ENCODE measurements around the gene CBS.
A peak's percentile ranks its signal among the peaks of the same experiment; 100 is the strongest.

The CBS gene

GRCh38 chr21:43020177-43020576 is 55.5 kb downstream of the CBS start:
- Histone ChIP-seq H3K27ac (ENCODE audit: low read length) (no peak overlapping the region), H3K4me1 (ENCODE audit: low read length) (peaks cover 11% of the 10 kb centered on the region), H3K4me3 (ENCODE audit: low read length) (no peak overlapping the region), H3K9ac (ENCODE audit: low read length) (no peak overlapping the region), H3K36me3 (replicated peaks; ENCODE audit: low read depth, low read length) (peaks cover 3% of the 10 kb centered on the region), H3K79me2 (ENCODE audit: low read length) (no peaks in the 10 kb centered on the region), H2AFZ (ENCODE audit: low read depth, low read length) (no peak overlapping the region), H3K9me3 (ENCODE audit: insufficient read depth, low read length) (no peaks in the 10 kb centered on the region), H4K20me1 (ENCODE audit: insufficient read depth, low read length) (no peaks in the 10 kb centered on the region), H3K4me2 (ENCODE audit: low read length) (no peak overlapping the region), H3K27me3 (ENCODE audit: low read depth, low read length) (no peaks in the 10 kb centered on the region)
- no peak for TF ChIP-seq EZH2phosphoT487 (IDR thresholded peaks at IDR 0.05; ENCODE audit: low read depth)
- no peak for TF ChIP-seq CTCF (IDR thresholded peaks at IDR 0.05; ENCODE audit: low read depth, low read length)

DNA sequence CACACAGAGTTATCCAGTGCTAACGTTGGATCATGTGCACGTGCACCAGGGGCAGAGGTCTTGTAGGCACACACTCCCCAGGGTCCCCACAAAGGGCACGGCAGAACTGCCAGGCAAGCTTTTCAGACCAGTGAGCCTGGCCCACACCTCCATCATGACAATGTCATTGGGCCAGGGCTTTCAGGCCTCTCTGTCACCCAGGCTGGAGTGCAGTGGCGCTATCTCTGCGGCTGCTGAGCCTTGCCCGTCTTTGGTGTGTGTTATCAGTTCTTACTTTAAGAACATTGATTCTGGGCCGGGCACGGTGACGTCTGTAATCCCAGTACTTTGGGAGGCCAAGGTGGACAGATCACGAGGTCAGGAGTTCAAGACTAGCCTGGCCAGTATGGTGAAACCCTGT is 57.1 kb downstream of the CBS start:
- no peaks in the 10 kb centered on the region for H3K27me3 ChIP-seq (ENCODE audit: low read depth, low read length)
- H3K4me1 ChIP-seq (ENCODE audit: low read length), result peaks cover 11% of the 10 kb centered on the region
- no peak overlapping the region for H2AFZ ChIP-seq (ENCODE audit: low read depth, low read length)
- TF ChIP-seq CTCF (IDR thresholded peaks at IDR 0.05; ENCODE audit: low read depth, low read length), result no peak
- no peak for TF ChIP-seq EZH2phosphoT487 (IDR thresholded peaks at IDR 0.05; ENCODE audit: low read depth)
- H3K9ac ChIP-seq (ENCODE audit: low read length), result no peak overlapping the region
- H4K20me1 ChIP-seq (ENCODE audit: insufficient read depth, low read length), result no peaks in the 10 kb centered on the region
- no peaks in the 10 kb centered on the region for H3K79me2 ChIP-seq (ENCODE audit: low read length)
- no peak overlapping the region for H3K4me2 ChIP-seq (ENCODE audit: low read length)
- H3K36me3 ChIP-seq (replicated peaks; ENCODE audit: low read depth, low read length), result peaks cover 8% of the 10 kb centered on the region
- H3K9me3 ChIP-seq (ENCODE audit: insufficient read depth, low read length), result no peaks in the 10 kb centered on the region
- H3K27ac ChIP-seq (ENCODE audit: low read length), result no peak overlapping the region
- H3K4me3 ChIP-seq (ENCODE audit: low read length), result no peak overlapping the region

- H2AFZ ChIP-seq (ENCODE audit: low read depth, low read length), result no peak overlapping the region
- H3K4me3 ChIP-seq (ENCODE audit: low read length), result no peak overlapping the region
- no peaks in the 10 kb centered on the region for H3K27me3 ChIP-seq (ENCODE audit: low read depth, low read length)
- no peak overlapping the region for H3K27ac ChIP-seq (ENCODE audit: low read length)
- no peaks in the 10 kb centered on the region for H3K79me2 ChIP-seq (ENCODE audit: low read length)
- H4K20me1 ChIP-seq (ENCODE audit: insufficient read depth, low read length), result no peaks in the 10 kb centered on the region
- H3K9ac ChIP-seq (ENCODE audit: low read length), result no peak overlapping the region
- no peak overlapping the region for H3K4me2 ChIP-seq (ENCODE audit: low read length)
- TF ChIP-seq EZH2phosphoT487 (IDR thresholded peaks at IDR 0.05; ENCODE audit: low read depth) (no peak), CTCF (IDR thresholded peaks at IDR 0.05; ENCODE audit: low read depth, low read length) (no peak)
- H3K4me1 ChIP-seq (ENCODE audit: low read length), result peaks cover 11% of the 10 kb centered on the region
- peaks cover 11% of the 10 kb centered on the region for H3K36me3 ChIP-seq (replicated peaks; ENCODE audit: low read depth, low read length)
- no peaks in the 10 kb centered on the region for H3K9me3 ChIP-seq (ENCODE audit: insufficient read depth, low read length)
Measured at GRCh38 chr21:43016728-43017127, 58.9 kb downstream of the CBS start.

GRCh38 chr21:43015906-43016540 is 59.6 kb downstream of the CBS start:
- no peaks in the 10 kb centered on the region for H3K27me3 ChIP-seq (ENCODE audit: low read depth, low read length)
- TF ChIP-seq EZH2phosphoT487 (IDR thresholded peaks at IDR 0.05; ENCODE audit: low read depth) (no peak), CTCF (IDR thresholded peaks at IDR 0.05; ENCODE audit: low read depth, low read length) (no peak)
- no peaks in the 10 kb centered on the region for H4K20me1 ChIP-seq (ENCODE audit: insufficient read depth, low read length)
- peaks cover 13% of the 10 kb centered on the region for H3K36me3 ChIP-seq (replicated peaks; ENCODE audit: low read depth, low read length)
- H3K9ac ChIP-seq (ENCODE audit: low read length), result no peak overlapping the region
- no peak overlapping the region for H3K27ac ChIP-seq (ENCODE audit: low read length)
- no peaks in the 10 kb centered on the region for H3K9me3 ChIP-seq (ENCODE audit: insufficient read depth, low read length)
- H3K4me3 ChIP-seq (ENCODE audit: low read length), result no peak overlapping the region
- H2AFZ ChIP-seq (ENCODE audit: low read depth, low read length), result no peak overlapping the region
- H3K79me2 ChIP-seq (ENCODE audit: low read length), result no peaks in the 10 kb centered on the region
- peaks cover 11% of the 10 kb centered on the region for H3K4me1 ChIP-seq (ENCODE audit: low read length)
- peak overlapping the region; percentile 14; the same call in 1 of the 2 replicates for H3K4me2 ChIP-seq (ENCODE audit: low read length)
